ENCODE results near the gene CAVIN1. TPM values are rescaled to one million over a fixed set of nuclear protein-coding genes. Genes with fewer than 3 reads are reported as not detected.
"Not testable (repeated sequence)": the region's sequence is repeated elsewhere in the genome, so short reads cannot be mapped to it uniquely, and the experiment has no call there.

CAVIN1 gene
- polyA plus RNA-seq, 1 donor, result 242 TPM

- no peak for DNase-seq (ENCODE audit: low read depth)
These were observed 8.7 kb upstream of the CAVIN1 start for GRCh38 chr17:42431758-42432161.

GRCh38 chr17:42429726-42430447, 6.8 kb upstream of the CAVIN1 start:
- DNase-seq (ENCODE audit: low read depth), result no peak

GRCh38 chr17:42428141-42428944, 5.3 kb upstream of the CAVIN1 start:
- no peak for DNase-seq (ENCODE audit: low read depth)

GRCh38 chr17:42424991-42425610, 2.0 kb upstream of the CAVIN1 start:
- DNase-seq (ENCODE audit: low read depth), result no peak

GRCh38 chr17:42423766-42424165, 710 bp upstream of the CAVIN1 start:
- DNase-seq (ENCODE audit: low read depth), result no peak

- DNase-seq (ENCODE audit: low read depth), result no peak
These were observed 571 bp downstream of the CAVIN1 start for GRCh38 chr17:42422412-42422957.

- no peak for DNase-seq (ENCODE audit: low read depth)
These were observed 1.3 kb downstream of the CAVIN1 start for GRCh38 chr17:42421507-42422338.

- DNase-seq (ENCODE audit: low read depth), result no peak
These were observed 1.9 kb downstream of the CAVIN1 start for GRCh38 chr17:42421136-42421506.

GRCh38 chr17:42417981-42418380, 5.1 kb downstream of the CAVIN1 start:
- DNase-seq (ENCODE audit: low read depth), result not testable (repeated sequence)

- no peak for DNase-seq (ENCODE audit: low read depth)
These were observed 8.2 kb downstream of the CAVIN1 start for GRCh38 chr17:42414704-42415409.

- DNase-seq (ENCODE audit: low read depth), result no peak
These were observed 9.5 kb downstream of the CAVIN1 start for GRCh38 chr17:42413464-42414040.

GRCh38 chr17:42411905-42412679, 11.0 kb downstream of the CAVIN1 start:
- DNase-seq (ENCODE audit: low read depth), result no peak

GRCh38 chr17:42411361-42411760, 11.7 kb downstream of the CAVIN1 start:
- DNase-seq (ENCODE audit: low read depth), result no peak

GRCh38 chr17:42410319-42410685, 12.8 kb downstream of the CAVIN1 start:
- DNase-seq (ENCODE audit: low read depth), result no peak

- no peak for DNase-seq (ENCODE audit: low read depth)
These were observed 13.3 kb downstream of the CAVIN1 start for GRCh38 chr17:42409523-42410318.

- no peak for DNase-seq (ENCODE audit: low read depth)
These were observed 15.0 kb downstream of the CAVIN1 start for GRCh38 chr17:42408061-42408460.

- no peak for DNase-seq (ENCODE audit: low read depth)
These were observed 15.7 kb downstream of the CAVIN1 start for GRCh38 chr17:42407289-42407836.

GRCh38 chr17:42406615-42407288, 16.3 kb downstream of the CAVIN1 start:
- DNase-seq (ENCODE audit: low read depth), result no peak
